ENCODE results near the gene CBLC. TPM values are rescaled to one million over a fixed set of nuclear protein-coding genes. Genes with fewer than 3 reads are reported as not detected.

Gene CBLC
- total RNA-seq, 2 donors from 2014 or later: 18.5 to 23.6 TPM

DNA sequence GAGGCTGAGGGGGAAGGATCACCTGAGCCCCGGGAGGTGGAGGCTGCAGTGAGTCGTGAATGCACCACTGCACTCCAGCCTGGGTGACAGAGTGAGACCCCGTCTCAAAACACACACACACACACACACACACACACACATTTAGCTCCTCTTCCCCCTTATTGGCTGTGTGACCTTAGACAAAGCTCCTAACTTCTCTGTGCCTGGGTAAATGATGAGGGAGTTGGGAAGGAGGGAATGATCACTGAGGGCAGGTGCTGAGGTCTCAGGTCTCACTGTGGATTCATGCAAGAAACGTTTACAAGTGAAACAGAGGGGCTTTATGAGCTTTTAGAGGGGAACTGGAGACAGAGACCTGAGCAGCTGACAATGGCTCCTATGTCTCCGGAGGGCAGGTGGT, 46.1 kb upstream of the CBLC start:
- H3K4me1 ChIP-seq: peaks cover 6% of the 10 kb centered on the region
- no peaks in the 10 kb centered on the region for H3K36me3 ChIP-seq (replicated peaks in 1 of 2; ENCODE audit: insufficient read depth in 1 of 2, low read depth in 2 of 2)
- H3K27me3 ChIP-seq: no peaks in the 10 kb centered on the region
- WGBS, 2 donors: 56 to 80% methylated on average over 3 to 5 of the region's 5 CpGs
- intact Hi-C loops (cut with DNase I): no loop called here
- ATAC-seq (no peak), DNase-seq (no peak)
- TF ChIP-seq, protein P1, sequence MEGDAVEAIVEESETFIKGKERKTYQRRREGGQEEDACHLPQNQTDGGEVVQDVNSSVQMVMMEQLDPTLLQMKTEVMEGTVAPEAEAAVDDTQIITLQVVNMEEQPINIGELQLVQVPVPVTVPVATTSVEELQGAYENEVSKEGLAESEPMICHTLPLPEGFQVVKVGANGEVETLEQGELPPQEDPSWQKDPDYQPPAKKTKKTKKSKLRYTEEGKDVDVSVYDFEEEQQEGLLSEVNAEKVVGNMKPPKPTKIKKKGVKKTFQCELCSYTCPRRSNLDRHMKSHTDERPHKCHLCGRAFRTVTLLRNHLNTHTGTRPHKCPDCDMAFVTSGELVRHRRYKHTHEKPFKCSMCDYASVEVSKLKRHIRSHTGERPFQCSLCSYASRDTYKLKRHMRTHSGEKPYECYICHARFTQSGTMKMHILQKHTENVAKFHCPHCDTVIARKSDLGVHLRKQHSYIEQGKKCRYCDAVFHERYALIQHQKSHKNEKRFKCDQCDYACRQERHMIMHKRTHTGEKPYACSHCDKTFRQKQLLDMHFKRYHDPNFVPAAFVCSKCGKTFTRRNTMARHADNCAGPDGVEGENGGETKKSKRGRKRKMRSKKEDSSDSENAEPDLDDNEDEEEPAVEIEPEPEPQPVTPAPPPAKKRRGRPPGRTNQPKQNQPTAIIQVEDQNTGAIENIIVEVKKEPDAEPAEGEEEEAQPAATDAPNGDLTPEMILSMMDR (IDR thresholded peaks at IDR 0.05): no peak
- TF ChIP-seq POLR2A (IDR thresholded peaks at IDR 0.05): no peak
- no peak overlapping the region for H3K27ac ChIP-seq
- H3K9me3 ChIP-seq: no peaks in the 10 kb centered on the region
- no peak overlapping the region for H3K4me3 ChIP-seq

DNA sequence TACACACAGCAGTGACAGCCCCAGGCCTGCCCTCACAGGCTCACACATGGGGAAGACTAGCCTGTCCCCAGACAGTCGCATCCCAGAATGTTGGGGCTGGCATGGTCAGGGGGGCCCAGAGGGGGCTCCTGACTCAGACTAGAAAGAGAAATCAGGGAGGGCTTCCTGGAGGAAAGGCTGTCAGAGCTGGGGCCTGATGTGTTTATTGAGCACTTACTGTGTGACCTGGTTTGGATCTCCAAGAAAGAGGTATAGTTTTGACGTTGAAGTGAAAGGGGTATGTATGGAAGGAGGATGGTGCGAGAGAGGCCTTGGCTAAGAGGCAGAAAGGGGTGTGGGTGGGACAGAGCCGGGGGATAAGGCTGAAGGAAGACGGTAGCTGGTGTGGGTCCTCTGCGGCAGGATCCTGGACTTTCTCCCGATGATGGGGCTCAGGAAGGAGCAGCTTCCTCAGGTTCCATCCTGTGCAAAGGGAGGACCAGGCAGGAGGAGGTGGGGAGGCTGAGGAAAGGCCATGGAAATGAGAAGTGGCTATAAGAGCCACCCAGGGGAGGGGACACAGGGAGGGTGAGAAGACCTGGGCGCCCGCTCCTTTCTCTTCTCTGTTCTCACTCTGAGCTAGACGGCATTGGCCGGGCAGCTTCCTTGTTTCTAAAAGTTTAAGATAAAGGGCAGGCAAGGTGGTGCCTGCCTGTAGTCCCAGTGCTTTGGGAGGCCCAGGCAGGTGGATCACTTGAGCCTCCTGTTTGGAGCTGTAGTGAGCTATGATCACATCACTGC, 45.3 kb upstream of the CBLC start:
- DNase-seq (no peak), ATAC-seq (no peak)
- no peaks in the 10 kb centered on the region for H3K27me3 ChIP-seq
- WGBS, 2 donors: 83 to 85% methylated on average over 11 of the region's 11 CpGs
- TF ChIP-seq, protein P1 (IDR thresholded peaks at IDR 0.05): no peak
- intact Hi-C loops (cut with DNase I): no loop called here
- no peak overlapping the region for H3K27ac ChIP-seq
- H3K4me1 ChIP-seq: peaks cover 14% of the 10 kb centered on the region
- H3K9me3 ChIP-seq: no peaks in the 10 kb centered on the region
- no peak overlapping the region for H3K4me3 ChIP-seq
- no peaks in the 10 kb centered on the region for H3K36me3 ChIP-seq (replicated peaks in 1 of 2; ENCODE audit: insufficient read depth in 1 of 2, low read depth in 2 of 2)

DNA sequence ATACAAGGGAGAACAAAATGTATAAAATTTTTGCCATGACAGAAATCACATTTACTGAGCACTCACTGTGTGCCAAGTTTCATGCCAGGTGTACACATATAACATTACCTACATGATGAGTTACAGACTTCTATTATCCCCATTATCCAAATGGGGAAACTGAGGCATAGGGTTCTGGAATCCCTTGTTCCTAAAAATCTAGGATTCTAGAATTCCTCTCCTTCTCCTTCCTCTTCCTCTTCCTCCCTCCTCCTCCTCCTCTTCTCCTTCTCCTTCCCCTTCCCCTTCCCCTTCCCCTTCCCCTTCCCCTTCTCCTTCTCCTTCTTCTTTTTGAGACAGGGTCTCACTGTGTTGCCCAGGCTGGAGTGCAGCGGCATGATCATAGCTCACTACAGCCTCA, 43.3 kb upstream of the CBLC start:
- H3K27me3 ChIP-seq: no peaks in the 10 kb centered on the region
- intact Hi-C loops (cut with DNase I): no loop called here
- no peaks in the 10 kb centered on the region for H3K9me3 ChIP-seq
- no peak for TF ChIP-seq POLR2A (IDR thresholded peaks at IDR 0.05)
- TF ChIP-seq, protein P1 (IDR thresholded peaks at IDR 0.05): no peak
- H3K36me3 ChIP-seq (replicated peaks in 1 of 2; ENCODE audit: insufficient read depth in 1 of 2, low read depth in 2 of 2): no peaks in the 10 kb centered on the region
- peaks cover 26% of the 10 kb centered on the region for H3K4me1 ChIP-seq
- 0 to 47% methylated on average over 1 of the region's 1 CpG for whole genome bisulfite sequencing, 2 donors
- H3K4me3 ChIP-seq: no peak overlapping the region
- no peak for ATAC-seq
- H3K27ac ChIP-seq: no peak overlapping the region
- DNase-seq: no peak

DNA sequence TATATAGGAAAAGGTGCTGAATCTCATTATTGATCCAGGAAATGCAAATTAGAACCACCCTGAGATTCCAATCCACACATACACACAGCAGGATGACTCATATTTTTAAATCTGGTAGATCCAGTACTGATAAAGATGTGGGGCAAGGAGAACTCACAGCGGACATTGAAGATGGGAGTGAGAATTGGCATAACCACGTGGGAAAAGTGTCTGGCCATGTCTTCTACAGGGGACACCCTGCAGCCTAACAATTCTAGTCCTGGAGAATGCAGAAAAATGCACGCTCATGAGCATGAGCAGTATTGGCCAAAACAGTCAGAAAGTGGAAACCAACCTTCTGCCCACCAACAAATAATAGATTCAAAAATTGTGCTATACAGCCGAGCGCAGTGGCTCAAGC, 42.7 kb upstream of the CBLC start:
- Histone ChIP-seq H3K36me3 (replicated peaks in 1 of 2; ENCODE audit: insufficient read depth in 1 of 2, low read depth in 2 of 2) (no peaks in the 10 kb centered on the region), H3K9me3 (no peaks in the 10 kb centered on the region), H3K27ac (peak overlapping the region in 1 of 4 donors; percentile 98), H3K27me3 (no peaks in the 10 kb centered on the region), H3K4me1 (peaks cover 30% of the 10 kb centered on the region), H3K4me3 (no peak overlapping the region)
- TF ChIP-seq, protein P1 (IDR thresholded peaks at IDR 0.05): no peak
- TF ChIP-seq POLR2A (IDR thresholded peaks at IDR 0.05): peak in 2 of 3 donors; percentile 22 to 33
- whole genome bisulfite sequencing, 2 donors: 66 to 73% methylated on average over 5 of the region's 5 CpGs
- intact Hi-C loops (cut with DNase I): loop anchor here (5.0 kb wide), 1 partner anchor 233 kb away; the partner anchor contains the start of gene ZNF180
- DNase-seq (no peak), ATAC-seq (no peak)
